ENCODE results near the gene VWA5B2.

Gene VWA5B2

DNA sequence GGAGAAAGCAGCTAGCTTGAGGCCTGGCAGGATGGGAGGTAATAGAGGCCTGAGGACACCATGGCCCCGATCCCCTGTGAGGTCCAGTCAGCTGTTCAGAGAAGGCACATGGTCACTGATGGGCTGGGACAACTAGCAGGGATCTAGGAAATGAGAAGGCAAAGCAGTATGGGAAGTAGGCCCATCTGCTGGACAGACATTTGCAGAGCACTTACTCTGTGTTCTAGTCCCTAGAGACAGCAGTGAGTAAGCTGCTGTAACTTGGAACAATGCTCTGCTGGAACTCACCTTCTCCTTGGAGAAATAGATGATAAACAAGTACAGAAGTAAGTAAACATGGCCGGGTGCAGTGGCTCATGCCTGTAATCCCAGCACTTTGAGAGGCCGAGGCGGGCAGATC is 53.6 kb downstream of the VWA5B2 start:
- DNase-seq: no peak

DNA sequence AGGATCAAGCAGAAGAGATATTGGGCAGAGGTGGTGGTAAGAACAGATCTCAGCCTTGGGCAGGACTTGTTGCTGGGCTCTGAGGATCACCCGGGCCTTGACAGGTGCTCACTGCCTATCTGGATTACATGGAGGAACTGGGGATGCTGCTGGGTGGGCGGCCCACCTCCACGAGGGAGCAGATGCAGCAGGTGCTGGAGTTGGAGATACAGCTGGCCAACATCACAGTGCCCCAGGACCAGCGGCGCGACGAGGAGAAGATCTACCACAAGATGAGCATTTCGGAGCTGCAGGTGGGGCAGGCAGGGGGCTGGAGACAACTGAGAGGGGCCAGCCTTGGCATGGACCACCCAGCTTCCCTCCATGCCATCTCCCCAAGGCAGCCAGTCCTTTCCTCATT is 54.3 kb downstream of the VWA5B2 start:
- no peak for DNase-seq

GRCh38 chr3:184284696-184285095 is 55.3 kb downstream of the VWA5B2 start:
- peak; percentile 67 to 86 for DNase-seq

DNA sequence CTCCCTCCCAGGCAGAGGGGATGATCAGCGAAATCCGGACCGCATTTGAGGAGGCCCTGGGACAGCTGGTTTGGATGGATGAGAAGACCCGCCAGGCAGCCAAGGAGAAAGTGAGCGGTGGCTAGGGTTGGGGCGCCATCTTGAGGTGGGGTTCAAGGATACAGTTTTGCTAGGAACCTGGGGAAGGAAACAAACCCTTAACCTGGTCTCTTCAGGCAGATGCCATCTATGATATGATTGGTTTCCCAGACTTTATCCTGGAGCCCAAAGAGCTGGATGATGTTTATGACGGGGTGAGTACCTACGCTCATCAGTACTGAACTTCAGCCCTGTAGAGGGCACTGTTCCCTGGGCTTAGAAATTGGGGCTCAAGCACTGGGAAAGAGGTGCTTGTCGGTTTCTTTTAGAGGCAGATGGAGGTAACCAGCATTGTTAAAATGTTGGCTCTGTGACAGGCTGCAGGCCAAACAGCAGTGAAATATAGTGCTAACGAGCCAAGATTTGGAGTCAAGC is 60.1 kb downstream of the VWA5B2 start:
- DNase-seq: peak; percentile 36 to 75

GRCh38 chr3:184290331-184290730 is 60.9 kb downstream of the VWA5B2 start:
- no peak for DNase-seq

GRCh38 chr3:184291044-184291737 is 61.8 kb downstream of the VWA5B2 start:
- DNase-seq: no peak

All from NCI-H526 (cell line).